GM23338 (cell line): ENCODE measurements around the gene MTRF1. TPM values are rescaled to one million over a fixed set of nuclear protein-coding genes. Genes with fewer than 3 reads are reported as not detected.

Experiments
- ATAC-seq: fragments of 200-7000 bp; cut with Tn5 transposase; 3 replicates; pipeline ENCODE4 v1.9.1; 2020
- DNase-seq: peaks from one replicate; pipeline ENCODE4 v3.0.0-alpha.2; 2015; ENCODE audit warnings: low spot score
- H2AFZ ChIP-seq: fragments of 200-600 bp; sonication (generic); 2 replicates; pipeline ENCODE4 v1.8.0; 2016; ENCODE audit warnings: antibody characterized with exemption, mild to moderate bottlenecking, moderate library complexity
- H3F3A ChIP-seq: fragments of 200-600 bp; sonication (generic); replicated peaks from 2 replicates; pipeline ENCODE4 v1.8.0; 2017; ENCODE audit warnings: antibody characterized with exemption, mixed run types, low read depth
- H3K27ac ChIP-seq: fragments of 200-600 bp; sonication (generic); 2 replicates; pipeline ENCODE4 v1.6.1; 2016; ENCODE audit warnings: low read depth
- H3K27me3 ChIP-seq: fragments of 200-600 bp; sonication (generic); 2 replicates; pipeline ENCODE4 v1.8.0; 2016; ENCODE audit warnings: mild to moderate bottlenecking, mixed run types, moderate library complexity; ENCODE audit not compliant: insufficient read depth
- H3K36me3 ChIP-seq: fragments of 200-600 bp; sonication (generic); 2 replicates; pipeline ENCODE4 v1.8.0; 2016; ENCODE audit warnings: mild to moderate bottlenecking; ENCODE audit not compliant: insufficient read depth
- H3K4me1 ChIP-seq: fragments of 200-600 bp; sonication (generic); 2 replicates; pipeline ENCODE4 v1.8.0; 2016; ENCODE audit warnings: mild to moderate bottlenecking, moderate library complexity; ENCODE audit not compliant: insufficient read depth
- H3K4me2 ChIP-seq: fragments of 200-600 bp; sonication (generic); 2 replicates; pipeline ENCODE4 v1.7.1; 2017; ENCODE audit warnings: mixed run types
- H3K4me3 ChIP-seq: fragments of 200-600 bp; sonication (generic); 2 replicates; pipeline ENCODE4 v1.6.1; 2016; ENCODE audit warnings: mixed run types
- H3K79me2 ChIP-seq: fragments of 200-600 bp; sonication (generic); replicated peaks from 2 replicates; pipeline ENCODE4 v1.8.0; 2017; ENCODE audit warnings: mild to moderate bottlenecking; ENCODE audit not compliant: insufficient read depth
- H3K9me2 ChIP-seq: fragments of 200-600 bp; sonication (generic); 2 replicates; pipeline ENCODE4 v1.8.0; 2017; ENCODE audit not compliant: insufficient read depth
- H4K20me1 ChIP-seq: fragments of 200-600 bp; sonication (generic); replicated peaks from 2 replicates; pipeline ENCODE4 v1.8.0; 2017; ENCODE audit warnings: mild to moderate bottlenecking; ENCODE audit not compliant: insufficient read depth
- H3K27ac Mint-ChIP-seq: 2 replicates; pipeline ENCODE4 v1.8.0; 2020; ENCODE audit warnings: inconsistent platforms, mild to moderate bottlenecking, moderate library complexity, mixed read lengths
- H3K27me3 Mint-ChIP-seq: 3 replicates; pipeline ENCODE4 v1.8.0; 2022; ENCODE audit warnings: low read depth, mild to moderate bottlenecking, moderate library complexity, mixed read lengths, inconsistent platforms; ENCODE audit not compliant: insufficient read depth, poor library complexity
- H3K36me3 Mint-ChIP-seq: 3 replicates; pipeline ENCODE4 v1.8.0; 2021; ENCODE audit warnings: low read depth, mild to moderate bottlenecking, inconsistent platforms, moderate library complexity, mixed read lengths
- H3K4me1 Mint-ChIP-seq: 3 replicates; pipeline ENCODE4 v1.8.0; 2020; ENCODE audit warnings: mild to moderate bottlenecking, inconsistent platforms, mixed read lengths
- H3K4me3 Mint-ChIP-seq: 3 replicates; pipeline ENCODE4 v1.8.0; 2021; ENCODE audit warnings: moderate library complexity, mild to moderate bottlenecking, inconsistent platforms, mixed read lengths
- H3K9me3 Mint-ChIP-seq: 3 replicates; pipeline ENCODE4 v1.8.0; 2020; ENCODE audit warnings: moderate library complexity, mild to moderate bottlenecking, inconsistent platforms, mixed read lengths
- CREB1 ChIP-seq: fragments of 250-450 bp; sonication (Bioruptor Pico); IDR thresholded peaks from 2 replicates; pipeline ENCODE4 v1.5.0; 2020; ENCODE audit warnings: low read depth, mild to moderate bottlenecking, moderate library complexity
- EZH2phosphoT487 ChIP-seq: fragments of 200-600 bp; sonication (generic); IDR thresholded peaks from one replicate; pipeline ENCODE4 v1.8.1; 2018; ENCODE audit warnings: antibody characterized with exemption; ENCODE audit not compliant: unreplicated experiment
- JUNB ChIP-seq: IDR thresholded peaks from one replicate; pipeline ENCODE4 v1.6.1; 2016; ENCODE audit warnings: antibody characterized with exemption; ENCODE audit not compliant: unreplicated experiment
- NANOG ChIP-seq: IDR thresholded peaks from 2 replicates; pipeline ENCODE4 v1.6.1; 2016; ENCODE audit warnings: antibody characterized with exemption, borderline replicate concordance
- STAT1 ChIP-seq: IDR thresholded peaks from one replicate; pipeline ENCODE4 v1.6.1; 2016; ENCODE audit warnings: antibody characterized with exemption; ENCODE audit not compliant: unreplicated experiment
- ZNF331 ChIP-seq: fragments of 250-450 bp; sonication (Bioruptor Pico); IDR thresholded peaks from 2 replicates; pipeline ENCODE4 v1.5.0; 2020; ENCODE audit warnings: low read depth, mild to moderate bottlenecking, moderate library complexity
- polyA plus RNA-seq: library from polyadenylated mRNA; unstranded; fragments of >200 nt; fragmentation: Nextera tagmentation; extraction: Ambion mirVana; gene quantifications from 2 replicates; pipeline ENCODE4 v1.2.1, GENCODE V29; 2016
- total RNA-seq: library from RNA; depleted of rRNA; stranded (reverse); fragments of >200 nt; shearing (Covaris generic); gene quantifications from 2 replicates; pipeline ENCODE4 v1.2.3, GENCODE V29; 2014
- TF ChIP-seq, protein P1 (sequence below): IDR thresholded peaks from one replicate; pipeline ENCODE4 v1.6.1; 2018; ENCODE audit warnings: antibody characterized with exemption; ENCODE audit not compliant: unreplicated experiment
- TF ChIP-seq, protein P2 (sequence below), 2 experiments: fragments of 200-600 bp in 1 of 2; sonication (generic) in 1 of 2; conservative IDR thresholded peaks; 2 replicates each; pipeline versions ENCODE4 v1.5.1 to v1.6.1; 2016 to 2017; ENCODE audit warnings: antibody characterized with exemption in 2 of 2, low read depth in 2 of 2, mild to moderate bottlenecking in 2 of 2, moderate library complexity in 1 of 2
- TF ChIP-seq, protein P3 (sequence below): IDR thresholded peaks from 2 replicates; pipeline ENCODE4 v1.6.1; 2016; ENCODE audit warnings: antibody characterized with exemption

The MTRF1 gene
- total and polyA plus RNA-seq, 2 experiments from 2014 or later: 18.4 to 22.6 TPM

DNA sequence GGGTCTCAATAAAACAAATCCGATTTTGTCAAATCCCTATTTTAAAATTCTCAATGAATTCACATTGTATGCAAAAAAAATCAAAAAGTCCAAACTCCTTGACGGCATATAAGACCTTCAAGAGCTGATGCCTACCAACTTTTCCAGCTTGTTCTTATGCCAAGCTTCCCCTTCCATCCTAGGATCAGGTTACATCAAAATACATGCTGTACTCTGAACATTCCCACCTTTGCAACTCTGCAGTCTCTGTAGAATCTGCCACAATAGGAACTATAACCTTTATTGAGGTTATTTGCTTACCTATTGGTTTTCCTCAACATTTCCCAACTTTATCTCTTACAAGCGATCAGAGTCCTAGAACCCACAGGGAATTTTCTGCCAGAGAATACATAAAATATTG lies 76.9 kb downstream of the MTRF1 start (continued):
- TF ChIP-seq, protein P1, sequence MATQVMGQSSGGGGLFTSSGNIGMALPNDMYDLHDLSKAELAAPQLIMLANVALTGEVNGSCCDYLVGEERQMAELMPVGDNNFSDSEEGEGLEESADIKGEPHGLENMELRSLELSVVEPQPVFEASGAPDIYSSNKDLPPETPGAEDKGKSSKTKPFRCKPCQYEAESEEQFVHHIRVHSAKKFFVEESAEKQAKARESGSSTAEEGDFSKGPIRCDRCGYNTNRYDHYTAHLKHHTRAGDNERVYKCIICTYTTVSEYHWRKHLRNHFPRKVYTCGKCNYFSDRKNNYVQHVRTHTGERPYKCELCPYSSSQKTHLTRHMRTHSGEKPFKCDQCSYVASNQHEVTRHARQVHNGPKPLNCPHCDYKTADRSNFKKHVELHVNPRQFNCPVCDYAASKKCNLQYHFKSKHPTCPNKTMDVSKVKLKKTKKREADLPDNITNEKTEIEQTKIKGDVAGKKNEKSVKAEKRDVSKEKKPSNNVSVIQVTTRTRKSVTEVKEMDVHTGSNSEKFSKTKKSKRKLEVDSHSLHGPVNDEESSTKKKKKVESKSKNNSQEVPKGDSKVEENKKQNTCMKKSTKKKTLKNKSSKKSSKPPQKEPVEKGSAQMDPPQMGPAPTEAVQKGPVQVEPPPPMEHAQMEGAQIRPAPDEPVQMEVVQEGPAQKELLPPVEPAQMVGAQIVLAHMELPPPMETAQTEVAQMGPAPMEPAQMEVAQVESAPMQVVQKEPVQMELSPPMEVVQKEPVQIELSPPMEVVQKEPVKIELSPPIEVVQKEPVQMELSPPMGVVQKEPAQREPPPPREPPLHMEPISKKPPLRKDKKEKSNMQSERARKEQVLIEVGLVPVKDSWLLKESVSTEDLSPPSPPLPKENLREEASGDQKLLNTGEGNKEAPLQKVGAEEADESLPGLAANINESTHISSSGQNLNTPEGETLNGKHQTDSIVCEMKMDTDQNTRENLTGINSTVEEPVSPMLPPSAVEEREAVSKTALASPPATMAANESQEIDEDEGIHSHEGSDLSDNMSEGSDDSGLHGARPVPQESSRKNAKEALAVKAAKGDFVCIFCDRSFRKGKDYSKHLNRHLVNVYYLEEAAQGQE: no peak
- TF ChIP-seq NANOG: no peak
- no peak for TF ChIP-seq JUNB
- TF ChIP-seq EZH2phosphoT487: no peak
- TF ChIP-seq ZNF331: no peak

DNA sequence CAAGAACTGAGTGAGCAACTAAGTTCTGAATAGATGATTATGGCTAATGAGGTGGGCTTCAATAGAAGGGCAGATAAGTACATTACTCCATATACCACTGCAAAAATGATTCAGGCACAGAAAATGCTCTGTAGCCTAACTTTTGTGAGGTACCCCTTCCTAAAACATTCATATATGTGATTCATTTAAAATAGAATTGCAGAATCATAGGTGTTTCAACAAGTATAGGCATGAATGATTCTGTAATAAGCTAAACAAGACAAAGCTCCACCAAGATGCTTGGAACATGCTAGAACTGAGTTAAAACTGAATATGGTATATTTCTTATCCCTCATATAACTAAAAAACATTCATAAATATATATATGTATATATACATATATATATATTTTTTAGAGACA lies 81.1 kb downstream of the MTRF1 start:
- no peaks in the 10 kb centered on the region for H3K9me2 ChIP-seq
- no peak overlapping the region for H3K27ac ChIP-seq
- no peaks in the 10 kb centered on the region for H3K4me1 ChIP-seq
- no peak overlapping the region for H3K4me2 ChIP-seq
- peaks cover 6% of the 10 kb centered on the region; the same call in 1 of the 3 replicates for H3K9me3 Mint-ChIP-seq
- no peaks in the 10 kb centered on the region for H3K36me3 ChIP-seq
- no peaks in the 10 kb centered on the region for H4K20me1 ChIP-seq
- no peak overlapping the region for H3K4me3 ChIP-seq
- H3K27me3 Mint-ChIP-seq: no peaks in the 10 kb centered on the region
- H3K36me3 Mint-ChIP-seq: peaks cover 6% of the 10 kb centered on the region; the same call in 1 of the 3 replicates
- no peak for DNase-seq
- H3F3A ChIP-seq: no peaks in the 10 kb centered on the region
- ATAC-seq: no peak
- H2AFZ ChIP-seq: no peak overlapping the region
- no peaks in the 10 kb centered on the region for H3K27me3 ChIP-seq
- H3K27ac Mint-ChIP-seq: no peak overlapping the region
- no peak overlapping the region for H3K4me3 Mint-ChIP-seq
- no peaks in the 10 kb centered on the region for H3K4me1 Mint-ChIP-seq
- no peaks in the 10 kb centered on the region for H3K79me2 ChIP-seq
- TF ChIP-seq, protein P1: no peak
- TF ChIP-seq, protein P2, sequence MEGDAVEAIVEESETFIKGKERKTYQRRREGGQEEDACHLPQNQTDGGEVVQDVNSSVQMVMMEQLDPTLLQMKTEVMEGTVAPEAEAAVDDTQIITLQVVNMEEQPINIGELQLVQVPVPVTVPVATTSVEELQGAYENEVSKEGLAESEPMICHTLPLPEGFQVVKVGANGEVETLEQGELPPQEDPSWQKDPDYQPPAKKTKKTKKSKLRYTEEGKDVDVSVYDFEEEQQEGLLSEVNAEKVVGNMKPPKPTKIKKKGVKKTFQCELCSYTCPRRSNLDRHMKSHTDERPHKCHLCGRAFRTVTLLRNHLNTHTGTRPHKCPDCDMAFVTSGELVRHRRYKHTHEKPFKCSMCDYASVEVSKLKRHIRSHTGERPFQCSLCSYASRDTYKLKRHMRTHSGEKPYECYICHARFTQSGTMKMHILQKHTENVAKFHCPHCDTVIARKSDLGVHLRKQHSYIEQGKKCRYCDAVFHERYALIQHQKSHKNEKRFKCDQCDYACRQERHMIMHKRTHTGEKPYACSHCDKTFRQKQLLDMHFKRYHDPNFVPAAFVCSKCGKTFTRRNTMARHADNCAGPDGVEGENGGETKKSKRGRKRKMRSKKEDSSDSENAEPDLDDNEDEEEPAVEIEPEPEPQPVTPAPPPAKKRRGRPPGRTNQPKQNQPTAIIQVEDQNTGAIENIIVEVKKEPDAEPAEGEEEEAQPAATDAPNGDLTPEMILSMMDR (conservative IDR thresholded peaks at IDR 0.05; ENCODE audit: low read depth in 2 of 2): no peak
- no peak for TF ChIP-seq STAT1
- TF ChIP-seq ZNF331: no peak
- no peak for TF ChIP-seq NANOG
- TF ChIP-seq, protein P3, sequence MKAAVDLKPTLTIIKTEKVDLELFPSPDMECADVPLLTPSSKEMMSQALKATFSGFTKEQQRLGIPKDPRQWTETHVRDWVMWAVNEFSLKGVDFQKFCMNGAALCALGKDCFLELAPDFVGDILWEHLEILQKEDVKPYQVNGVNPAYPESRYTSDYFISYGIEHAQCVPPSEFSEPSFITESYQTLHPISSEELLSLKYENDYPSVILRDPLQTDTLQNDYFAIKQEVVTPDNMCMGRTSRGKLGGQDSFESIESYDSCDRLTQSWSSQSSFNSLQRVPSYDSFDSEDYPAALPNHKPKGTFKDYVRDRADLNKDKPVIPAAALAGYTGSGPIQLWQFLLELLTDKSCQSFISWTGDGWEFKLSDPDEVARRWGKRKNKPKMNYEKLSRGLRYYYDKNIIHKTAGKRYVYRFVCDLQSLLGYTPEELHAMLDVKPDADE: no peak
- TF ChIP-seq CREB1: no peak
- TF ChIP-seq JUNB: no peak
